ENCODE results near the gene SCRN1. TPM values are rescaled to one million over a fixed set of nuclear protein-coding genes. Genes with fewer than 3 reads are reported as not detected.

SCRN1 gene
- total RNA-seq, 4 donors from 2014 or later = 14.4 to 66.5 (median 44.1) TPM

DNA sequence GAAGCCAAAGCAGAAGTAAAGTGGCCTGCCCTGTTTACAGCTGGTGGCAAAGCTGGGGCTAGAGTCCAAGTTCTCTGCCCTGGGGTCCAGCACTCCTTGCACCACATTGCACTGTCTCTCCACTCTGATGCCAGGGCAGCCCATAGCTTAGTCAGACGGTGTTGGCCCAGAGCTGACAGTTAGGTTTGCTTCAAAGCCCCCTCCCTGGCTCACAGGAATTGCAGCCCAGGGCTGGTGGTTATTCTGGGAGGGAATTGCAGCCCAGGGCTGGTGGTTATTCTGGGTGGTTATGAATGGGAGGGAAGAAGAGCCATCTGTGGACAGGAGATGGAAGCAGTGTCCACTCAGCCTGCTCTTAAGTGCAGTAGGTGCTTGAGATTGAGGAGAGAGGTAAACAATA is 88.9 kb downstream of the SCRN1 start:
- no peaks in the 10 kb centered on the region for H3K27me3 ChIP-seq
- intact Hi-C loops (cut with DNase I; ENCODE audit: low total_unique reads) = no loop called here
- H3K36me3 ChIP-seq = no peaks in the 10 kb centered on the region
- H3K27ac ChIP-seq = no peak overlapping the region
- H3K4me1 ChIP-seq = no peaks in the 10 kb centered on the region
- no peak overlapping the region for H3K4me3 ChIP-seq
- H3K9me3 ChIP-seq = no peaks in the 10 kb centered on the region
- TF ChIP-seq POLR2A (IDR thresholded peaks at IDR 0.05) = no peak
- TF ChIP-seq, protein P1, sequence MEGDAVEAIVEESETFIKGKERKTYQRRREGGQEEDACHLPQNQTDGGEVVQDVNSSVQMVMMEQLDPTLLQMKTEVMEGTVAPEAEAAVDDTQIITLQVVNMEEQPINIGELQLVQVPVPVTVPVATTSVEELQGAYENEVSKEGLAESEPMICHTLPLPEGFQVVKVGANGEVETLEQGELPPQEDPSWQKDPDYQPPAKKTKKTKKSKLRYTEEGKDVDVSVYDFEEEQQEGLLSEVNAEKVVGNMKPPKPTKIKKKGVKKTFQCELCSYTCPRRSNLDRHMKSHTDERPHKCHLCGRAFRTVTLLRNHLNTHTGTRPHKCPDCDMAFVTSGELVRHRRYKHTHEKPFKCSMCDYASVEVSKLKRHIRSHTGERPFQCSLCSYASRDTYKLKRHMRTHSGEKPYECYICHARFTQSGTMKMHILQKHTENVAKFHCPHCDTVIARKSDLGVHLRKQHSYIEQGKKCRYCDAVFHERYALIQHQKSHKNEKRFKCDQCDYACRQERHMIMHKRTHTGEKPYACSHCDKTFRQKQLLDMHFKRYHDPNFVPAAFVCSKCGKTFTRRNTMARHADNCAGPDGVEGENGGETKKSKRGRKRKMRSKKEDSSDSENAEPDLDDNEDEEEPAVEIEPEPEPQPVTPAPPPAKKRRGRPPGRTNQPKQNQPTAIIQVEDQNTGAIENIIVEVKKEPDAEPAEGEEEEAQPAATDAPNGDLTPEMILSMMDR (IDR thresholded peaks at IDR 0.05) = no peak
- DNase-seq = no peak

DNA sequence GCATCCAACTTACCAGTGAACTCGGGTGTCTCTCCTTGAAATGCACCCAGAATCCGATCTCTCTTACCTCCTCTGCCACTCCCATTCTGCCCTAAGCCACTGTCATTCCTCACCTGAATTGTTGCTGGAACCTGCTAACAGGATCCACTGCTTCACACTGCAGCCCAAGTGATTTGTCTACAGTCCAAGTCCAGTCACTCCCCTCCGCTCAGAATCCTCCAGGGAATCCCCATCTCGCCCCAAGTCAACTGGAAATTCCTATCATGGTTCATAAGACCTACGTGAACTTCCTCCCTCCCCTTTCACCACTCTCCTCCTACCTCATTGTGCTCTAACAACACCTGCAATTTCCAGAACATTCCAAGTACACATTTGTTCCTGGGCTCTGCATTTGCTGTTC is 91.3 kb downstream of the SCRN1 start:
- H3K27ac ChIP-seq = no peak overlapping the region
- H3K9me3 ChIP-seq = no peaks in the 10 kb centered on the region
- no peaks in the 10 kb centered on the region for H3K27me3 ChIP-seq
- TF ChIP-seq, protein P1 (IDR thresholded peaks at IDR 0.05) = no peak
- TF ChIP-seq POLR2A (IDR thresholded peaks at IDR 0.05) = no peak
- intact Hi-C loops (cut with DNase I; ENCODE audit: low total_unique reads) = no loop called here
- H3K36me3 ChIP-seq = no peaks in the 10 kb centered on the region
- H3K4me1 ChIP-seq = no peaks in the 10 kb centered on the region
- DNase-seq = no peak
- H3K4me3 ChIP-seq = no peak overlapping the region

DNA sequence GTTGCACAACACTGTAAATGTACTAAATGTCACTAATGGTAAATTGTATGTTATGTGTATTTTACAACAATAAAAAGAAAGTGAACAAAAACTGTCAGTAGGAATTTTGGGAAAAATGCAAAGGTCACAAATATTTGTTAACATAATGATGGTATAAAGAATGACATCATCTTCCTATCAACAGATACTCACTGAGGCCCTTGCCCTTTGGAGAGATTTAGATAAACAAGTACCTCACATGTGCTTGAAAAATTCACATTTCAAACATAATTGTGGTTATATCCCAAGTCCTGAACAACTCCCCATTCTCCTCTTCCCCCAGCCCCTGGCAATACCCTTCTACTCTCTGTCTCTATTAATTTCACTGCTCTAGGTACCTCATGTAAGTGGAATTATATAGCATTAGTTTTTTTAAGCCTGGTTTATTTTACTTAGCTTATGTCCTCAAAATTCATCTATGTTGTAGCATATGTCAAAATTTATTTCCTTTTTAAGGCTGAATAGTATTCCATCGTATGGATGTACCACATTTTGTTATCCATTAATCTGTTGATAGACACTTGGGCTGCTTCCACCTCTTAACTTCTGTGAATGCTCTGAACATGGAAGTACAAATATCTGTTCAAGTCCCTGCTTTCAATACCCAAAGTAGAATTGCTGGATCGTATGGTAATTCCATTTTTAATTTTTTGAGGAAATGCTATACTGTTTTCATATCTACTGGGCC is 92.8 kb downstream of the SCRN1 start:
- Histone ChIP-seq H3K4me1 (no peaks in the 10 kb centered on the region), H3K27me3 (no peaks in the 10 kb centered on the region), H3K4me3 (no peak overlapping the region), H3K27ac (no peak overlapping the region), H3K36me3 (no peaks in the 10 kb centered on the region), H3K9me3 (no peaks in the 10 kb centered on the region)
- intact Hi-C loops (cut with DNase I; ENCODE audit: low total_unique reads) = no loop called here
- no peak for DNase-seq
- TF ChIP-seq, protein P1 (IDR thresholded peaks at IDR 0.05) = no peak
- no peak for TF ChIP-seq POLR2A (IDR thresholded peaks at IDR 0.05)

DNA sequence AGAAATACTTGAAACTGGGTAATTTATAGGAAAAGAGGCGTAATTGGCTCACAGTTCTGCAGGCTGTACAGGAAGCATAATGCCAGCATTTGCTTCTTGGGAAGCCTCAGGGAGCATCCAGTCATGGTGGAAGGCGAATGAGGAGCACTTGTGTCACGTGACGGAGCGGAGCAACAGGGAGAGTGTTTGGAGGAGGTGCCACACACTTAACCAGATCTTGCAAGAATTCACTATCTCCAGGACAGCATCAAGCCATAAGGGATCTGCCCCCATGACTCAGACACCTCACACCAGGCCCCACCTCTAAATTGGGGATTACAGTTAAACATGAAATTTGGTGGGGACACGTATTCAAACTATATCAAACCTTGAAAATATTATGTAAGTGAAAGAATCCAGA is 94.0 kb downstream of the SCRN1 start:
- intact Hi-C loops (cut with DNase I; ENCODE audit: low total_unique reads) = no loop called here
- H3K9me3 ChIP-seq = no peaks in the 10 kb centered on the region
- TF ChIP-seq, protein P1 (IDR thresholded peaks at IDR 0.05) = no peak
- no peak for TF ChIP-seq POLR2A (IDR thresholded peaks at IDR 0.05)
- H3K36me3 ChIP-seq = no peaks in the 10 kb centered on the region
- DNase-seq = no peak
- H3K27ac ChIP-seq = no peak overlapping the region
- H3K27me3 ChIP-seq = no peaks in the 10 kb centered on the region
- H3K4me3 ChIP-seq = no peak overlapping the region
- no peaks in the 10 kb centered on the region for H3K4me1 ChIP-seq

DNA sequence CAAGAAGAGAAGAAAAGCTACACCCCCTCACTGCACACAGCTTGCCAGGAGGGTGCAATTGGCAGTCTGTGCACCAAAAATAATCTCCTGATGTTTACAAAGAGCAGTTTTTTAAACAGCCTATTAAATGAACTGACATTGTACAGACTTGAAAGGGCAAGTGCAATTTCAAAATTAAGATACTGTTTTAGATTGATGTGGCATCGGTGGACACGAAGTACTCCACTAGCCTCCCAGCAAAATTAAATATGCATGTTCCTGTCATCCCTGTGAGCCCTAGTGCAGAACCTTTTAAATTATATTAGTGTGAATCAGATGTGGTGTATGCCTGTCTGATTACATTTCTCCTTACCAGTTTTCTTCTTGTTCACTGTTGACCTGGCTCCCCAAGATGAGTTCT is 95.3 kb downstream of the SCRN1 start:
- intact Hi-C loops (cut with DNase I; ENCODE audit: low total_unique reads) = no loop called here

More for the DNA sequence above, 95.3 kb downstream of the SCRN1 start:
- TF ChIP-seq, protein P1 (IDR thresholded peaks at IDR 0.05) = no peak
- TF ChIP-seq POLR2A (IDR thresholded peaks at IDR 0.05) = no peak
- no peak overlapping the region for H3K27ac ChIP-seq
- no peaks in the 10 kb centered on the region for H3K27me3 ChIP-seq
- no peaks in the 10 kb centered on the region for H3K4me1 ChIP-seq
- no peak for DNase-seq
- H3K36me3 ChIP-seq = no peaks in the 10 kb centered on the region
- H3K9me3 ChIP-seq = no peaks in the 10 kb centered on the region
- H3K4me3 ChIP-seq = no peak overlapping the region

Measured in uterus (tissue), 4 donors.